GM21619 (cell line): ENCODE measurements around the gene COL21A1.

ENCODE experiments used
- ATAC-seq: cut with Tn5 transposase; IDR thresholded peaks from one replicate; pipeline ENCODE4 v1.9.1; 2021; ENCODE audit not compliant: unreplicated experiment

COL21A1 gene

GRCh38 chr6:56055081-56055704 is 192.2 kb downstream of the COL21A1 start:
- ATAC-seq = no peak

- ATAC-seq = no peak
Measured at GRCh38 chr6:56051202-56051598, 196.2 kb downstream of the COL21A1 start.

DNA sequence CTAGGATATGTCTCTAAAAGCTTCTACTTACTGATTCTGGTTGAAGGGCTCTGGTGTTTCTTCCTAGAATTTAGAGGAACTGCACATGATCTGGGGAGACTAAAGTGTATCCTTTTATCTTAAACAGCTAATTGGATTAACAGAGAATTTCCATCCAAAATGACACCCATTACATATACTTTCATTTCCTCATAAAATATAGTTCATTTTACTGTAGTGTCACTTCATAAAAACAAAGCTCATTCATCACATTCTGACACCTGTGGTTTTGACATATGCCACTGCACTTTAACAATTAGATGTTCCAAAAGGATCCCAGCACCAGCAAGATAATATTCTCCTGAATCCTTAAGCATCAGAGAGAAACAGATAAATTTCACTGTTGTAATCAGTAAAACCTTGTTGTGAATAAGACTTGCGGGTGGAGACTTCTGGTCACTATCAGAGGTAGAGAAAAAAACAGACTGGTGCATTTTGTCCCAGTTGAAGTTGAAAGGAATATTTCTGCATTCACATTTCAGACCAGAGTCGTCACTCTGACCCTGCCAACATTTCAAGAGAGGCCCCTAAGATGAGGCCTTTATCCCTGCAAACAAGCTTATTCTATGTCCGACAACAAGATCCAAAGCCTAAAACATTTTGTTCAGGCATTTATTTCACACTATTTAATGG is 196.7 kb downstream of the COL21A1 start:
- no peak for ATAC-seq

DNA sequence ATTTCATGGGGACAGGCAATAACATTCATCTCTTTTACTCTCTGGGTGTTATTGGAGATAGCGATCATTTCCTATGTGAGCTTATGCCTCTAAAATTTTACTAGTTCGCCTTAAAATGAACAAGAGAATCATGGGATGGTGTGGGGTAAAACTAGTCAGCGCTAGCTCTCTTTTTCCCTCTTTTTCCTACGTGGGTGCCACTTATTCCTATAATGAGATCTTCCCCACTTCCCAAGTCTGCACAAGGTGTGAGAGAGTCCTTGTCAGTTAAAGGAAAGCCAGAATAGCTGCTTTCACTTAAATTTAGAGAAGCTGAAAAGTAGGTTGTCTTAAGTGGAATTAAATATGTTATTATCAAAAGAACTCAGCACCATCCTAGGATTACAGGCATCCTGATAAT is 198.8 kb downstream of the COL21A1 start:
- ATAC-seq = no peak

DNA sequence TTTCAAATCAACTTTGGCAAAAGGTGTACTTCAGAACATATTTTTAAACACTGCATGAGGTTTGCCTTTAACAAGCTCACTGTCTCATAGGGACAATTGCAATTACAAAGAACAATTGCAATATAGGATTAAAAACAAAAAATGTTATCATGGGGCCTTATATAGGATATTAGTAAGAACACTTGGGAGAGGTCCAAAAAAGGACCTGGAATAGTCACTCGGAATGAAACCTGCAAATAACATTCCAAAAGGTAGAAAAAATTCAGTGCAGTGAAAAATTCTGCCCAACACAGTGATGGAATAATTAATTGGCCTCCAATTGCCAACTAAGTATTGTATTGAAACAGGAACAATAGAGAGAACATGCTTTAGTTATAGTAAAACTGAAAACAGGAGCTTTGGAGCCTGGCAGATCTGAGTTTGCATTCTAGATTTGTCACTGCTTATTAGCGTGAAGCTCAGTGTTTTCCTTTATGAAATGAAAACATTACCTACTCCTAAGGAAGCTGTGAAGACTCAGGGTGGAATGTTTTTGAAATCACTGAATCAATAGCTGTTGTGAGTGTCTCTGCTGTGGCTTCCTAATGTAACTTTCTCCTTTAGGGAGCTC is 199.3 kb downstream of the COL21A1 start:
- ATAC-seq = no peak

- no peak for ATAC-seq
Measured at GRCh38 chr6:56046576-56046975, 200.8 kb downstream of the COL21A1 start.

GRCh38 chr6:56043761-56044160 is 203.6 kb downstream of the COL21A1 start:
- no peak for ATAC-seq

- no peak for ATAC-seq
Measured at GRCh38 chr6:56043076-56043475, 204.3 kb downstream of the COL21A1 start.

- ATAC-seq = no peak
Measured at GRCh38 chr6:56041591-56041990, 205.8 kb downstream of the COL21A1 start.

- no peak for ATAC-seq
Measured at GRCh38 chr6:56040889-56041301, 206.5 kb downstream of the COL21A1 start.

DNA sequence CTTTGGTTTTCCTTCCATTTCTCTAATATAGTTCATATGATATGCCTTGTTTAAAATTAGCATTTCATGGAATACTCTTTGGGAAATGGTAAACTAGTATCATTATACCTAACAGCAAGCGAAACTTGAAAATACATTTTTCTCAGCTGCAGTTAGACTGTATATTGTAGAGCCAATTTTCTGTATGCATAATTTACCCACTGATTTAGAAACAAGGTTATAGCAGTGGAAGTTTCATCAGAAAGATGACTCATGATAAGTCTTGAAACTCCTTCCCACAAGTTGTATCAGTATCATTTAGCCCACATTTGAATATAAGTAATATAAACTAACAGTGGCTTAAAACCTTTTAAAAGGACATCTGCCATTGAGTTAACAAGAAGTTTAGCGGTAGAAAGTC is 207.2 kb downstream of the COL21A1 start:
- ATAC-seq = no peak

DNA sequence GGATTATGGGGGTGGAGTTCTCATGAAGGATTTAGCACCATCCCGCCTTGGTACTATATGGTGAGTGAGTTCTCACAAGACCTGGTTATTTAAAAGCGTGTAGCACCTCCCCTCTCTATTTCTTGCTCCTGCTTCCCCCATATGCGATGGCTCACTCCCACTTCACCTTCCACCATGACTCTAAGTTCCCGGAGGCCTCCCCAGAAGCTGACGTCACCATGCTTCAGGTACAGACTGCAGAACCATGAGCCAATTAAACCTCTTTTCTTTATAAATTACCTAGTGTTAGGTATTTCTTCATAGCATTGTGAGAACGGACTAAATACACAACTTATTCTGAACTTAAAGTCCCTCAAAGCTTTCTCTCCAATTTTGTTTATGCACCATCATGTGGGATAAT is 208.6 kb downstream of the COL21A1 start:
- no peak for ATAC-seq

DNA sequence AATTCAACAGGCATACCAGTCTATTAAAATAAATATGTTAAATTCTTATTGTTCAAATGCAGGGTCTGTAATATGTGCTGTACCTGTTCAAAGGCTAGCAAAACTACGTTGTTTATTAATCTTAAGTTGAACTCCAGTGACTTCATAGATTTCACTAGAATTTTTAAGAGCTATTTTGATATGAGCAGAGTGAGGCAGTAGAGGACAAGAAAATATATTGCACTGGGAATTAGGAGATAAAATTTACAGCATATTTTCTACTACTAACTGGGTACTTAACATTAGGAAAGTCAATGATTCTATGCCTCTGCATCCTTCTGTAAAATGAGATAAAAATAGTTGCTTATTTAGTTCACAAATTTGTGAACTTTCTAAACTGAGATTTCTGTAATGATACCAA is 209.8 kb downstream of the COL21A1 start:
- ATAC-seq = no peak

- ATAC-seq = no peak
Measured at GRCh38 chr6:56036916-56037600, 210.3 kb downstream of the COL21A1 start.

DNA sequence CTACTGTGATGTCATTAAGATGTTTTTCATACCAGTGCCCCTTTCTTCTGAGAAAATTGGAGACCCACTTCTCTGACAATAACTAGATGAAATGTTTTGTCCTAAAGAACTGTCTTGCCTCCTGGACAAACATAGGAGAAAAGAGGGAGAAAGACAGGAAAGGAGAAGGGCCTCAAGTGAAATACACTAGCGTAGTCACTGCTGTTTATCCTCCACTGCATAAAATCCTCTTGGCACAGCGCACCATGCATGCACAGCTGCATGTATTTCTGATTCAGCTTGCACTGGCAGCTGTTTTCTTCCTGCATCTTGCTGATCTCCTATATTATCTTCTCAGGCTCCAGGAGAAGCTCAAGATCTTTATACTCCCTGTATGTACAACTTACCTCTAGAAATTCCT is 214.0 kb downstream of the COL21A1 start:
- ATAC-seq = no peak

DNA sequence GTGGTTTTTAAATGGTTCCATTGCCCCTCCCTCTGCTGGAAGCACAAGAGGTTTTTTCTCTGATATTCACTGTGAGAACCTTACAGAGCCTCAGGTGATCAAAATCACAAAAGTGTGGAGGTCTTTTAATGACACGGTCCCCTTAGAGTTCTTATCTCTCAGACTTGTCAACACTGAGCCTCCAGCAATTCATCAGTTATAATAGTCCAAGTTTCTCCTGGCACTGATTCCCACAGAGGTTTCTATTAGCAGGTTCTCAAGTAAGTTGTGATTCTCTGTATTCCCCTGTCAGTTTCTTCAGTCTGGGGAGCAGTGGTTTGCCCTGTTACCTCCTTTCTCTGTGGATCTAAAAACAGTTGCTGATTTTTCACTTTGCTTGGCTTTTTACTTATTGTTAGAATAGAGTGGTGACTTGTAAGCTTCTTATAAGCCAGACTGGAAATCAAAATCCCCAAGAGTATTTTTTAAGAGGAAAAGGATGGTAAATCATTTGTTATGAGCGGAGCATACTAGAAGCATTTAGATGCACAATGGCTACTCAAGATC is 214.6 kb downstream of the COL21A1 start:
- ATAC-seq = no peak

DNA sequence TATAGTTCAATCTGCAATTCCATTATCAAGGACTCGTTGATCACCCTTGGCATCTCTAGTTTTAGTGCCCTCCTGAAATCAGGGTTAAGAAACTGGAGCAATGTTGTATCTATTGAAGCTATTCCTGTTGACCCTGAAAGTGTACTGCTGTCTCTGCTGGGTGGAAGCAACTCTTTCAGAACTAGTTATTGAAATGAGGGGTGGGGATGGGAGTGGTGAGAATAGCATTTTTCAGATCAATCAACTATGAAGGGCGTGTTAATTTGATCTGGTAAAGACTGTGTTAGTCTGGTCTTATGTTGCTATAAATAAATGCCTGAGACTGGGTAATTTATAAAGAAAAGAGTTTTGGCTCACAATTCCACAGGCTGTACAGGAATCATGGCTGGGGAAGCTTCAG is 219.5 kb downstream of the COL21A1 start:
- ATAC-seq = no peak

GRCh38 chr6:56026455-56027180 is 220.8 kb downstream of the COL21A1 start:
- no peak for ATAC-seq

DNA sequence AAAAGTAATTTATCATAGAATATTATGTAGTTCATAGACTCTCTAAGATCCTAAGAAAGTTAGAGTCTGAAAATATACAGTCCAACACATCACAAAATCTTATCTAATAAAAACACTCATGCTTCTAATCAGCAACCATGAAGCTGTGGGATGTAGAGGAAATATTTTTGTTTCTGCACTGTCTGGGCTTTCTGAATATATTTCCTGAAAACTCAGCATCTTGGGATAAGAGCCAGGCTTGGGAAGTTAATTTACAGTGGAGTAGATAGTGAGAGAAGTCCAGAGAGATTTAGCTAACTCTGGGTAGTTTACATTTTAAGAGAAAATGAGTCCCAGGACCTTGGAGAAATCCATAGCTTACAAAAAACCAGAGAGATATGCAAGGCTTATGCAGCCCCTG is 221.6 kb downstream of the COL21A1 start:
- no peak for ATAC-seq

GRCh38 chr6:56024931-56025330 is 222.4 kb downstream of the COL21A1 start:
- no peak for ATAC-seq

DNA sequence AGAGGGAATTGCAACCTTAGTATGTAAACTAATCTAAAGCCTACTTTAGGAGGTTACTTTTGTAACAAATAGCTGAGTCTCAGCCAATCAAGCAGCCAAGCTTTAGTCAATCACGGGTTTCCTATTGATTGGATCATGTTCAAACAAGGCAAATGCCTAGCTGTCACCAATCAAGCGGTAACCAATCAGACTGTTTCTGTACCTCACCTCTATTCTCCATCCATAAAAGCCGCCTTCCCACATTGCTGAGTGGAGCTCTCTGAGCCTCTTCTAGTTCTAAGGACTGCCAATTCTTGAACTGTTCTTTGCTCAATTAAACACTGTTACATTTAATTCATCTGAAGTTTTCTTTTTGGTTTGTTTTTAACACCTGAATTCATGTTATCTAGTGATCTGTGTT is 223.6 kb downstream of the COL21A1 start:
- no peak for ATAC-seq
